ENCODE data around the gene TPO.

GRCh38 chr2:1402064-1402463 is 11.2 kb upstream of the TPO start:
- TF ChIP-seq POLR2A (IDR thresholded peaks at IDR 0.05): no peak
- TF ChIP-seq, protein P1, sequence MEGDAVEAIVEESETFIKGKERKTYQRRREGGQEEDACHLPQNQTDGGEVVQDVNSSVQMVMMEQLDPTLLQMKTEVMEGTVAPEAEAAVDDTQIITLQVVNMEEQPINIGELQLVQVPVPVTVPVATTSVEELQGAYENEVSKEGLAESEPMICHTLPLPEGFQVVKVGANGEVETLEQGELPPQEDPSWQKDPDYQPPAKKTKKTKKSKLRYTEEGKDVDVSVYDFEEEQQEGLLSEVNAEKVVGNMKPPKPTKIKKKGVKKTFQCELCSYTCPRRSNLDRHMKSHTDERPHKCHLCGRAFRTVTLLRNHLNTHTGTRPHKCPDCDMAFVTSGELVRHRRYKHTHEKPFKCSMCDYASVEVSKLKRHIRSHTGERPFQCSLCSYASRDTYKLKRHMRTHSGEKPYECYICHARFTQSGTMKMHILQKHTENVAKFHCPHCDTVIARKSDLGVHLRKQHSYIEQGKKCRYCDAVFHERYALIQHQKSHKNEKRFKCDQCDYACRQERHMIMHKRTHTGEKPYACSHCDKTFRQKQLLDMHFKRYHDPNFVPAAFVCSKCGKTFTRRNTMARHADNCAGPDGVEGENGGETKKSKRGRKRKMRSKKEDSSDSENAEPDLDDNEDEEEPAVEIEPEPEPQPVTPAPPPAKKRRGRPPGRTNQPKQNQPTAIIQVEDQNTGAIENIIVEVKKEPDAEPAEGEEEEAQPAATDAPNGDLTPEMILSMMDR (IDR thresholded peaks at IDR 0.05): no peak

Measured in Peyer's patch (tissue), 4 donors.